PC-3 (cell line): ENCODE data around the gene PAFAH1B2. TPM values are rescaled to one million over a fixed set of nuclear protein-coding genes. Genes with fewer than 3 reads are reported as not detected.

Experiments
- ATAC-seq: fragments of 200-7000 bp; cut with Tn5 transposase; 2 replicates; pipeline ENCODE4 v1.9.1; 2020; ENCODE audit warnings: mild to moderate bottlenecking, moderate library complexity
- BruUV-seq: library from RNA; stranded (reverse); fragments of 400-500 nt; replicated peaks from 2 replicates; lab custom pipeline; 2021; lab: Mats Ljungman, UMichigan
- CTCF ChIA-PET: fragments of 300-600 bp; sonication (Branson Sonifier 250); formaldehyde crosslinking; loops from one replicate; lab custom pipeline; 2022; ENCODE audit warnings: antibody characterized with exemption; lab: Charles Lee
- POLR2A ChIA-PET: fragments of 300-600 bp; sonication (Branson Sonifier 250); formaldehyde crosslinking; loops from one replicate; lab custom pipeline; 2022; ENCODE audit warnings: antibody characterized with exemption; ENCODE audit not compliant: unreplicated experiment; lab: Charles Lee
- DNase-seq: peaks from one replicate; pipeline ENCODE4 v3.0.0-alpha.2; 2015
- H2AFZ ChIP-seq: fragments of 300-600 bp; sonication (generic); 2 replicates; pipeline ENCODE4 v1.6.0; 2016; ENCODE audit warnings: antibody characterized with exemption, low read length
- H3F3A ChIP-seq: fragments of 300-600 bp; sonication (generic); one replicate; pipeline ENCODE4 v1.6.0; 2017; ENCODE audit warnings: antibody characterized with exemption, low read length, control low read depth, mild to moderate bottlenecking; ENCODE audit not compliant: unreplicated experiment
- H3K27ac ChIP-seq: fragments of 300-600 bp; sonication (generic); 2 replicates; pipeline ENCODE4 v1.5.1; 2016; ENCODE audit warnings: mild to moderate bottlenecking, low read length
- H3K27me3 ChIP-seq: fragments of 300-600 bp; sonication (generic); 2 replicates; pipeline ENCODE4 v1.6.1; 2016; ENCODE audit warnings: low read length, mixed read lengths
- H3K36me3 ChIP-seq: fragments of 300-600 bp; sonication (generic); 2 replicates; pipeline ENCODE4 v1.6.1; 2016; ENCODE audit warnings: low read depth, mixed run types, low read length, mixed read lengths
- H3K4me1 ChIP-seq: fragments of 300-600 bp; sonication (generic); 2 replicates; pipeline ENCODE4 v1.5.1; 2016; ENCODE audit warnings: low read length; ENCODE audit not compliant: insufficient read depth
- H3K4me2 ChIP-seq: fragments of 300-600 bp; sonication (generic); 2 replicates; pipeline ENCODE4 v1.6.0; 2016; ENCODE audit warnings: low read length
- H3K4me3 ChIP-seq: fragments of 300-600 bp; sonication (generic); 2 replicates; pipeline ENCODE4 v1.5.1; 2016; ENCODE audit warnings: mild to moderate bottlenecking, low read length, mixed read lengths
- H3K79me2 ChIP-seq: fragments of 300-600 bp; sonication (generic); 2 replicates; pipeline ENCODE4 v1.6.1; 2017; ENCODE audit warnings: low read length, mixed read lengths
- H3K9ac ChIP-seq: fragments of 300-600 bp; sonication (generic); 2 replicates; pipeline ENCODE4 v1.6.0; 2016; ENCODE audit warnings: mild to moderate bottlenecking, low read length
- H3K9me2 ChIP-seq: fragments of 300-600 bp; sonication (generic); replicated peaks from 2 replicates; pipeline ENCODE4 v1.6.1; 2016; ENCODE audit warnings: mixed run types, low read length, mixed read lengths
- H3K9me3 ChIP-seq: fragments of 300-600 bp; sonication (generic); 2 replicates; pipeline ENCODE4 v1.6.1; 2016; ENCODE audit warnings: low read length, mixed read lengths
- H4K20me1 ChIP-seq: fragments of 300-600 bp; sonication (generic); 2 replicates; pipeline ENCODE4 v1.6.1; 2016; ENCODE audit warnings: low read length, mixed read lengths
- CTCF ChIP-seq: fragments of 300-600 bp; sonication (generic); conservative IDR thresholded peaks from 2 replicates; pipeline ENCODE4 v1.5.1; 2017; ENCODE audit warnings: antibody characterized with exemption, low read depth, mild to moderate bottlenecking, low read length
- EZH2 ChIP-seq: fragments of 300-600 bp; sonication (generic); IDR thresholded peaks from one replicate; pipeline ENCODE4 v1.6.1; 2017; ENCODE audit warnings: antibody characterized with exemption, mild to moderate bottlenecking, low read length; ENCODE audit not compliant: unreplicated experiment
- EZH2phosphoT487 ChIP-seq: fragments of 300-600 bp; sonication (generic); IDR thresholded peaks from 2 replicates; pipeline ENCODE4 v1.6.1; 2018; ENCODE audit warnings: mild to moderate bottlenecking, antibody characterized with exemption, low read length, borderline replicate concordance
- intact Hi-C: fragments of 100-400 bp; cut with micrococcal nuclease; formaldehyde crosslinking; loops from 2 replicates; pipeline ENCODE4 v1.9.0; 2023
- total RNA-seq: library from RNA; depleted of rRNA; stranded (reverse); fragments of >200 nt; gene quantifications from 2 replicates; pipeline ENCODE4 v1.2.3, GENCODE V29; 2014

Gene PAFAH1B2
- total RNA-seq, 1 experiment from 2014 or later: 91.6 TPM

GRCh38 chr11:117117681-117118080, 26.4 kb upstream of the PAFAH1B2 start:
- BruUV-seq: no TSS peak
- ChIA-PET CTCF (no interaction called here), POLR2A (no interaction called here)
- TF ChIP-seq EZH2phosphoT487 (no peak), CTCF (no peak), EZH2 (no peak)
- no peaks in the 10 kb centered on the region for H3K9me3 ChIP-seq
- H3K27me3 ChIP-seq: no peaks in the 10 kb centered on the region
- ATAC-seq (no peak), DNase-seq (no peak)
- H3K9me2 ChIP-seq: no peaks in the 10 kb centered on the region
- no peaks in the 10 kb centered on the region for H3F3A ChIP-seq
- no peaks in the 10 kb centered on the region for H3K79me2 ChIP-seq
- no peak overlapping the region for H3K27ac ChIP-seq
- no peaks in the 10 kb centered on the region for H3K36me3 ChIP-seq
- H3K4me1 ChIP-seq: no peaks in the 10 kb centered on the region
- no peak overlapping the region for H3K4me3 ChIP-seq
- intact Hi-C loops: no loop called here
- no peak overlapping the region for H2AFZ ChIP-seq
- H3K9ac ChIP-seq: no peak overlapping the region
- no peaks in the 10 kb centered on the region for H4K20me1 ChIP-seq
- no peak overlapping the region for H3K4me2 ChIP-seq

- H3K9me2 ChIP-seq: no peaks in the 10 kb centered on the region
- H3K36me3 ChIP-seq: no peaks in the 10 kb centered on the region
- CTCF ChIA-PET: no interaction called here
- H3K4me3 ChIP-seq: no peak overlapping the region
- TF ChIP-seq EZH2phosphoT487 (no peak), EZH2 (no peak), CTCF (no peak)
- no peaks in the 10 kb centered on the region for H3K9me3 ChIP-seq
- ATAC-seq (no peak), DNase-seq (no peak)
- H3K4me2 ChIP-seq: no peak overlapping the region
- POLR2A ChIA-PET: no interaction called here
- no peak overlapping the region for H3K27ac ChIP-seq
- H4K20me1 ChIP-seq: no peaks in the 10 kb centered on the region
- no peaks in the 10 kb centered on the region for H3K4me1 ChIP-seq
- H3K79me2 ChIP-seq: no peaks in the 10 kb centered on the region
- no peaks in the 10 kb centered on the region for H3K27me3 ChIP-seq
- BruUV-seq: no TSS peak
- H3K9ac ChIP-seq: no peak overlapping the region
- no peak overlapping the region for H2AFZ ChIP-seq
- intact Hi-C loops: no loop called here
- H3F3A ChIP-seq: no peaks in the 10 kb centered on the region
Observed at GRCh38 chr11:117121176-117121575, 22.9 kb upstream of the PAFAH1B2 start.

- ATAC-seq: no peak
- Histone ChIP-seq H3K79me2 (no peaks in the 10 kb centered on the region), H3K9me3 (no peaks in the 10 kb centered on the region), H3K4me2 (no peak overlapping the region), H3K9me2 (no peaks in the 10 kb centered on the region), H3K27ac (no peak overlapping the region), H3K36me3 (no peaks in the 10 kb centered on the region), H3K4me1 (no peaks in the 10 kb centered on the region), H4K20me1 (no peaks in the 10 kb centered on the region), H3K9ac (no peak overlapping the region), H3K4me3 (no peak overlapping the region), H3K27me3 (no peaks in the 10 kb centered on the region), H2AFZ (no peak overlapping the region), H3F3A (no peaks in the 10 kb centered on the region)
- DNase-seq: no peak
- intact Hi-C loops: no loop called here
- ChIA-PET CTCF (no interaction called here), POLR2A (no interaction called here)
- BruUV-seq: no TSS peak
- TF ChIP-seq CTCF (no peak), EZH2 (no peak), EZH2phosphoT487 (no peak)
Observed at GRCh38 chr11:117122556-117122955, 21.5 kb upstream of the PAFAH1B2 start.
